Measurements from ENCODE around the gene LEUTX.
A peak's percentile ranks its signal among the peaks of the same experiment; 100 is the strongest.
"Not testable (repeated sequence)": the region's sequence is repeated elsewhere in the genome, so short reads cannot be mapped to it uniquely, and the experiment has no call there.

LEUTX gene

DNA sequence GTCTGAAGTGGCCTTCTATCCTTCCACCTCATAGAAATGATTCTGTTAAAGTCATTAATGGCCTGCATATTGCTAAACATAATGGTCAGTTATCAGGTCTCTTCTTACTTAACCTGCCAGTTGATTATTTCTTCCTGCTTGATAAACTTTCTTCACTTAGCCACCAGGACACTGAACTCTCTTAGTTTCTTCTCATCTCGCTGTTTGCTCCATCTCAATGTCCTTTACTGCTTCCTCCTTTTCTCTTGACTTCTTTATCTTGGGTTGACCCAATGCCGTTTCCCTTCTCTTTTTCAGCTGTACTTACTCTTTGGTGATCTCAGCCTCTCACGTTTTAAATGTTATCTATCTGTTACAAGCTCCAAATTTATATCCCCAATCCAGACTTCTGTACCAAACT, 23.7 kb upstream of the LEUTX start:
- Histone ChIP-seq H3K27me3 (ENCODE audit: insufficient read depth, low read length) (no peaks in the 10 kb centered on the region), H3K9ac (ENCODE audit: low read length) (no peak overlapping the region), H3K27ac (ENCODE audit: low read depth, low read length, poor library complexity, severe bottlenecking) (no peak overlapping the region), H3K4me2 (ENCODE audit: low read length) (no peak overlapping the region), H3K4me3 (ENCODE audit: low read depth, low read length, poor library complexity, severe bottlenecking) (no peak overlapping the region), H3K36me3 (ENCODE audit: insufficient read depth, low read length) (no peaks in the 10 kb centered on the region), H3K9me2 (ENCODE audit: low read depth, low read length) (no peaks in the 10 kb centered on the region), H3K79me2 (ENCODE audit: insufficient read depth, low read length) (no peaks in the 10 kb centered on the region), H3K4me1 (ENCODE audit: insufficient read depth, low read length, severe bottlenecking) (no peaks in the 10 kb centered on the region), H2AFZ (ENCODE audit: low read length) (no peak overlapping the region), H4K20me1 (ENCODE audit: insufficient read depth, low read length) (no peaks in the 10 kb centered on the region), H3K9me3 (ENCODE audit: low read length) (no peaks in the 10 kb centered on the region), H3F3A (ENCODE audit: insufficient read depth, low read length) (no peaks in the 10 kb centered on the region)
- TF ChIP-seq EZH2 (IDR thresholded peaks at IDR 0.05; ENCODE audit: borderline replicate concordance, low read length), result no peak

DNA sequence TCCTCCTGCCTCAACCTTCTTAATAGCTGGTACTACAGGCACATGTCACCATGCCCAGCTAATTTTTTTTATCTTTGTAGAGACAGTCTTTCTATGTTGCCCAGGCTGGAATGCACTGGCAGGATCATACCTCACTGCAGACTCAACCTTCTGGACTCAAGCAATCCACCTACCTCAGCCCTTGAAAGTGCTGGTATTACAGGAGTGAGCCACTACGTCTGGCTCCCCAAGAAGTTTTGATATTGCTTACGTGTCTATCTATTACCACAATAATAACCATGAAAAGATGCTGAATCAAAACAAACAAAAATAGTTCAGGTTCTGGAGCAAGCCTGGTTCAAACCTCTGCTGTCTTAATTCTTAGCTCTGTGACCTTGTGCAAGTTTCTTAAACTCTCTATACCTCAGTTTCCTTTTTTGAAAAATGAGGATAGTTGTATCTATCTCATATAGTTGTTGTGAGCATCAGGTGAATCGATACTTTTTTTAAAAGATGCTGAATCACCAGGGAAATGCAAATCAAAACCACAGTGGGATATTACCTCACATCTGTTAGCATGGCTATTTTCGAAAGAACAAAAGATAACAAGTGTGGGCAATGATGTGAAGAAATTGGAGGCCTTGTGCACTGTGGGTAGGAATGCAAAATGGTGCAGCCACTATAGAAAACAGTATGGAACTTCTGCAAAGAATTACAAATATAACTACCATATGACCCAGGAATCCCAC, 19.0 kb upstream of the LEUTX start:
- Histone ChIP-seq H3K36me3 (ENCODE audit: insufficient read depth, low read length) (no peaks in the 10 kb centered on the region), H3K9me2 (ENCODE audit: low read depth, low read length) (no peaks in the 10 kb centered on the region), H4K20me1 (ENCODE audit: insufficient read depth, low read length) (no peaks in the 10 kb centered on the region), H3K9ac (ENCODE audit: low read length) (no peak overlapping the region), H3K4me3 (ENCODE audit: low read depth, low read length, poor library complexity, severe bottlenecking) (no peak overlapping the region), H3K9me3 (ENCODE audit: low read length) (no peaks in the 10 kb centered on the region), H3K79me2 (ENCODE audit: insufficient read depth, low read length) (no peaks in the 10 kb centered on the region), H3K4me1 (ENCODE audit: insufficient read depth, low read length, severe bottlenecking) (no peaks in the 10 kb centered on the region), H3K4me2 (ENCODE audit: low read length) (no peak overlapping the region), H3K27ac (ENCODE audit: low read depth, low read length, poor library complexity, severe bottlenecking) (no peak overlapping the region), H2AFZ (ENCODE audit: low read length) (no peak overlapping the region), H3K27me3 (ENCODE audit: insufficient read depth, low read length) (no peaks in the 10 kb centered on the region), H3F3A (ENCODE audit: insufficient read depth, low read length) (no peaks in the 10 kb centered on the region)
- TF ChIP-seq EZH2 (IDR thresholded peaks at IDR 0.05; ENCODE audit: borderline replicate concordance, low read length) (no peak), CTCF (IDR thresholded peaks at IDR 0.05; ENCODE audit: low read length) (no peak)

- H3K9me3 ChIP-seq (ENCODE audit: low read length); H3K4me1 ChIP-seq (ENCODE audit: insufficient read depth, low read length, severe bottlenecking); H3F3A ChIP-seq (ENCODE audit: insufficient read depth, low read length); H4K20me1 ChIP-seq (ENCODE audit: insufficient read depth, low read length); H3K27ac ChIP-seq (ENCODE audit: low read depth, low read length, poor library complexity, severe bottlenecking); H3K9me2 ChIP-seq (ENCODE audit: low read depth, low read length); H3K9ac ChIP-seq (ENCODE audit: low read length); H3K79me2 ChIP-seq (ENCODE audit: insufficient read depth, low read length); H3K36me3 ChIP-seq (ENCODE audit: insufficient read depth, low read length); H3K4me3 ChIP-seq (ENCODE audit: low read depth, low read length, poor library complexity, severe bottlenecking); H3K4me2 ChIP-seq (ENCODE audit: low read length); H3K27me3 ChIP-seq (ENCODE audit: insufficient read depth, low read length); H2AFZ ChIP-seq (ENCODE audit: low read length): not testable (repeated sequence)
Measured at GRCh38 chr19:39761851-39762250, 16.8 kb upstream of the LEUTX start.

DNA sequence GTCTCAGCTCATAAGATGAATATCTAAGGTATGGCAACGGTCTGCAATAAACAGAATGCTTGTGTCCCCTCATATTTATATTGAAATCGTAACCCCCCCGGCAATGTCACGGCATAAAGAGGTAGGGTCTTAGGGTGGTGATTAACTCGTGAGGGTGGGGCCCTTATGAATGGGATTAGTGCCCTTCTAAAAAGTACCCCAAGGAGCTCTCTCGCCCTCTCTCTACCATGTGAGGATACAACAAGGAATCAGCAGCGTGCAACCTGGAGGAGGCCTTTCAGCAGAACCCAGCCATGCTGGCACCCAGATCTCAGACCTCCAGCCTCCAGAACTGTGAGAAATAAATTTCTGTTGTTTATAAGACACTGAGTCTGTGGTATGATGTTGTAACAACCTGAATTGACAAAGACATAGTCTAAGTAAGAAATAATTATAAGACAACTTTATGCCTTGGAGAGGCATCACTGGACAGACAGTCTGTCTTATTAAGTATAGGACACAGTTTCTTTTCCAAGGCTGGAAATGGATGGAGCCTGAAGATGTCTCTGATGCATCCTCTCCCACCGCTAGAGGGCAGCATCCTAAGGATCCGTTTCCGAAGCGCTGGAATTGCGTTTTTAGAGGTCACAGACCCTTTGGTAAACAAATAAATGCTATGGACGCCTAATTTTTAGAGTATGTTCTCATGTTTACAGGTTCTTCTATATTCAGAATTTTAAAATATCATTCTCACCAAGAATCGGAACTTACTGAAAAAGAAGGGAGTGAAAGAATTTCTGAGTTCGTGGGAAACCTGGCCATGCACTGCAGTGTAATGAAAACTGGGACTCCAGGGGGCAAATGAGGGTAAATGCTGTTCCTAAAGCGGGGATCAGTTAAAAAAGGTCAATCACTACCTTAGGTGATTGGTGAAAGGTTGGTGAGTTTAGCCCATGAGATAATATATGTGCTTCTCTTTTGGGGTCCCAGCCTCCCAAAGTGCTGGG, 13.3 kb upstream of the LEUTX start:
- H3K9me2 ChIP-seq (ENCODE audit: low read depth, low read length), result no peaks in the 10 kb centered on the region
- no peak overlapping the region for H3K4me2 ChIP-seq (ENCODE audit: low read length)
- 0 out of 2 replicates have a peak, but pooled peaks cover 2% of the 10 kb centered on the region for H3K27me3 ChIP-seq (ENCODE audit: insufficient read depth, low read length)
- H3K4me3 ChIP-seq (ENCODE audit: low read depth, low read length, poor library complexity, severe bottlenecking), result no peak overlapping the region
- no peaks in the 10 kb centered on the region; the same call in 1 of the 2 replicates for H3K36me3 ChIP-seq (ENCODE audit: insufficient read depth, low read length)
- H3K79me2 ChIP-seq (ENCODE audit: insufficient read depth, low read length), result no peaks in the 10 kb centered on the region
- H3K9me3 ChIP-seq (ENCODE audit: low read length), result no peaks in the 10 kb centered on the region; the same call in 1 of the 2 replicates
- no peak overlapping the region for H3K27ac ChIP-seq (ENCODE audit: low read depth, low read length, poor library complexity, severe bottlenecking)
- TF ChIP-seq EZH2 (IDR thresholded peaks at IDR 0.05; ENCODE audit: borderline replicate concordance, low read length) (no peak), CTCF (IDR thresholded peaks at IDR 0.05; ENCODE audit: low read length) (peak; percentile 90)
- no peaks in the 10 kb centered on the region for H3K4me1 ChIP-seq (ENCODE audit: insufficient read depth, low read length, severe bottlenecking)
- no peak overlapping the region for H3K9ac ChIP-seq (ENCODE audit: low read length)
- no peak overlapping the region for H2AFZ ChIP-seq (ENCODE audit: low read length)
- no peaks in the 10 kb centered on the region for H4K20me1 ChIP-seq (ENCODE audit: insufficient read depth, low read length)
- H3F3A ChIP-seq (ENCODE audit: insufficient read depth, low read length), result no peaks in the 10 kb centered on the region
